HepG2 (cell line): ENCODE measurements around the gene COL5A1. TPM values are rescaled to one million over a fixed set of nuclear protein-coding genes. Genes with fewer than 3 reads are reported as not detected.

ENCODE experiments used
- ATAC-seq: fragments of 200-7000 bp; cut with Tn5 transposase; 3 replicates; pipeline ENCODE4 v1.9.1; 2020; ENCODE audit warnings: mild to moderate bottlenecking, moderate library complexity
- BruUV-seq: library from RNA; stranded (reverse); fragments of 400-500 nt; replicated peaks from 2 replicates; lab custom pipeline; 2021; lab: Mats Ljungman, UMichigan
- CTCF ChIA-PET: fragments of 300-600 bp; formaldehyde crosslinking; extraction: SDS; loops from one replicate; lab custom pipeline; 2021; ENCODE audit warnings: low total read pairs, inconsistent platforms, low intra/inter-chr PET ratio; lab: Yijun Ruan, JAX
- POLR2A ChIA-PET: fragments of 350-600 bp; sonication (Branson Sonifier 250); formaldehyde crosslinking; loops from one replicate; lab custom pipeline; 2020; ENCODE audit warnings: antibody characterized with exemption, inconsistent platforms; lab: Yijun Ruan, JAX
- DNase-seq: peaks from one replicate; pipeline ENCODE4 v3.0.0-alpha.2; 2015; ENCODE audit warnings: low spot score
- FAIRE-seq: peaks from 3 replicates; lab custom pipeline; 2011; peaks lifted over from hg19 to GRCh38; lab: Jason Lieb, UNC
- H2AFZ ChIP-seq: one replicate; pipeline ENCODE4 v1.6.1; 2011; ENCODE audit warnings: low read length, inconsistent platforms
- H3K27ac ChIP-seq: fragments of 300-600 bp; 3 replicates; pipeline ENCODE4 v1.8.0; 2011; ENCODE audit warnings: mixed run types, mild to moderate bottlenecking, mixed read lengths, low read length, inconsistent platforms; ENCODE audit not compliant: insufficient read depth; ENCODE audit errors: extremely low read length
- H3K27me3 ChIP-seq, 2 experiments: fragments of 200-600 bp in 1 of 2; 2 replicates in 1 of 2; 3 replicates in 1 of 2; pipeline versions ENCODE4 v1.6.0 to v1.8.0; 2011; ENCODE audit warnings: low read length in 2 of 2, mild to moderate bottlenecking in 2 of 2, moderate library complexity in 2 of 2, inconsistent platforms in 1 of 2; ENCODE audit not compliant: insufficient read depth in 2 of 2, control insufficient read depth in 1 of 2
- H3K36me3 ChIP-seq, 2 experiments: fragments of 200-600 bp in 1 of 2; replicated peaks in 1 of 2; 2 replicates in 1 of 2; 3 replicates in 1 of 2; pipeline versions ENCODE4 v1.5.1 to v1.8.0; 2011; ENCODE audit warnings: low read length in 2 of 2, inconsistent platforms in 1 of 2; ENCODE audit not compliant: insufficient read depth in 2 of 2, control insufficient read depth in 1 of 2
- H3K4me1 ChIP-seq: 2 replicates; pipeline ENCODE4 v1.5.1; 2012; ENCODE audit warnings: low read length, inconsistent platforms; ENCODE audit not compliant: insufficient read depth
- H3K4me2 ChIP-seq: 2 replicates; pipeline ENCODE4 v1.6.0; 2011; ENCODE audit warnings: low read depth, low read length, inconsistent platforms
- H3K4me3 ChIP-seq, 3 experiments: fragments of 200-600 bp in 1 of 3; sonication (generic), shearing (Covaris generic) in 1 of 3; replicated peaks in 1 of 3; 2 replicates each; pipeline ENCODE4 v1.5.1; 2011 to 2016; ENCODE audit warnings: low read length in 3 of 3, inconsistent platforms in 2 of 3, low read depth in 2 of 3, mild to moderate bottlenecking in 2 of 3, control low read depth in 1 of 3, mixed read lengths in 1 of 3; ENCODE audit not compliant: insufficient read depth in 1 of 3
- H3K79me2 ChIP-seq: one replicate; pipeline ENCODE4 v1.6.1; 2011; ENCODE audit warnings: low read length, inconsistent platforms; ENCODE audit not compliant: insufficient read depth
- H3K9ac ChIP-seq: 2 replicates; pipeline ENCODE4 v1.6.0; 2011; ENCODE audit warnings: mild to moderate bottlenecking, low read depth, low read length, inconsistent platforms; ENCODE audit not compliant: insufficient read depth
- H3K9me3 ChIP-seq: 2 replicates; pipeline ENCODE4 v1.5.1; 2012; ENCODE audit warnings: mild to moderate bottlenecking, low read length
- H4K20me1 ChIP-seq: 2 replicates; pipeline ENCODE4 v1.6.0; 2011; ENCODE audit warnings: inconsistent platforms, mild to moderate bottlenecking, low read length, moderate library complexity; ENCODE audit not compliant: insufficient read depth
- ASH2L ChIP-seq: fragments of 300-600, 200-600 bp; sonication (generic); IDR thresholded peaks from 2 replicates; pipeline ENCODE4 v1.7.0; 2017; ENCODE audit warnings: low read depth, mild to moderate bottlenecking, moderate library complexity, mixed read lengths, low read length; ENCODE audit not compliant: insufficient read length
- ATF7-NPFF ChIP-seq: sonication (generic); formaldehyde crosslinking; IDR thresholded peaks from 2 replicates; pipeline ENCODE4 v1.8.1; 2023; ENCODE audit warnings: mild to moderate bottlenecking, low read depth, missing genetic modification reagents, moderate library complexity
- HIC2 ChIP-seq: sonication (generic); formaldehyde crosslinking; IDR thresholded peaks from 2 replicates; pipeline ENCODE4 v1.9.0; 2022; ENCODE audit warnings: low read depth, missing genetic modification reagents
- HOXA9 ChIP-seq: sonication (generic); formaldehyde crosslinking; IDR thresholded peaks from 2 replicates; pipeline ENCODE4 v1.8.1; 2022; ENCODE audit warnings: missing genetic modification reagents, mild to moderate bottlenecking, moderate library complexity, borderline replicate concordance
- MED8 ChIP-seq: sonication (generic); formaldehyde crosslinking; IDR thresholded peaks from 2 replicates; pipeline ENCODE4 v1.8.1; 2023; ENCODE audit warnings: mild to moderate bottlenecking, missing genetic modification reagents; ENCODE audit not compliant: insufficient replicate concordance
- MXD4 ChIP-seq: IDR thresholded peaks from 2 replicates; pipeline ENCODE4 v1.6.1; 2016; ENCODE audit warnings: mild to moderate bottlenecking, missing biosample characterization, missing genetic modification reagents
- NFKBIZ ChIP-seq: IDR thresholded peaks from 2 replicates; pipeline ENCODE4 v1.6.1; 2018; ENCODE audit warnings: missing genetic modification reagents, missing compliant biosample characterization
- ZNF343 ChIP-seq: sonication (generic); formaldehyde crosslinking; IDR thresholded peaks from 2 replicates; pipeline ENCODE4 v1.4.0; 2020; ENCODE audit warnings: mild to moderate bottlenecking, missing genetic modification reagents
- ZUFSP ChIP-seq: sonication (generic); formaldehyde crosslinking; IDR thresholded peaks from 2 replicates; pipeline ENCODE4 v1.9.0; 2021; ENCODE audit warnings: missing genetic modification reagents, mild to moderate bottlenecking, borderline replicate concordance
- WGBS: methylation state at CpG from one replicate; pipeline ENCODE4 v1.1.6; 2017; ENCODE audit warnings: low lambda C conversion rate; 5-methylcytosine and 5-hydroxymethylcytosine counted together
- in situ Hi-C: cut with HindIII; loops from 2 replicates; pipeline ENCODE4 v1.10.0; 2017; ENCODE audit warnings: low pct_unique_long_range_greater_than_20kb; ENCODE audit not compliant: extremely low pct_ligation_motif_present
- intact Hi-C: fragments of 100-400 bp; cut with micrococcal nuclease; formaldehyde crosslinking; loops from one replicate; pipeline ENCODE4 v1.10.0; 2022; ENCODE audit not compliant: unreplicated experiment
- polyA plus RNA-seq, 8 experiments: library from polyadenylated mRNA; depleted of rRNA in 3 of 8; stranded (reverse) in 7 of 8; unstranded in 1 of 8; fragments of >200 nt; fragmentation: Illumina TruSeq in 4 of 8; extraction: Trizol in 4 of 8; gene quantifications; 2 replicates each; pipeline versions ENCODE4 v1.2.1 to v1.2.3, GENCODE V29; 2011 to 2016; ENCODE audit warnings: low read depth in 4 of 8, missing spikeins in 1 of 8, mixed read lengths in 1 of 8; ENCODE audit not compliant: insufficient read depth in 1 of 8
- total RNA-seq, 5 experiments: library from RNA; depleted of rRNA; stranded (reverse); fragments of >200 nt; fragmentation: Illumina TruSeq; extraction: Trizol; gene quantifications; 2 replicates each; pipeline ENCODE4 v1.2.3, GENCODE V29; 2016; ENCODE audit warnings: low read depth in 1 of 5
- TF ChIP-seq, protein P1 (sequence below): sonication (generic); formaldehyde crosslinking; IDR thresholded peaks from 2 replicates; pipeline ENCODE4 v1.8.0; 2022; ENCODE audit warnings: mild to moderate bottlenecking, missing genetic modification reagents, borderline replicate concordance
- TF ChIP-seq, protein P2 (sequence below): sonication (generic); formaldehyde crosslinking; IDR thresholded peaks from 2 replicates; pipeline ENCODE4 v1.4.0; 2020; ENCODE audit warnings: missing genetic modification reagents, borderline replicate concordance
- TF ChIP-seq, protein P3 (sequence below): sonication (generic); formaldehyde crosslinking; IDR thresholded peaks from 2 replicates; pipeline ENCODE4 v1.8.0; 2022; ENCODE audit warnings: low read depth, missing genetic modification reagents
- TF ChIP-seq, protein P4 (sequence below): sonication (generic); formaldehyde crosslinking; IDR thresholded peaks from 2 replicates; pipeline ENCODE4 v1.8.1; 2023; ENCODE audit warnings: mild to moderate bottlenecking, moderate library complexity, missing genetic modification reagents

The COL5A1 gene
- total and polyA plus RNA-seq, 2 of the 13 experiments (the other 11 are each of a cell fraction or from before 2014, with no cell fraction given) = not detected

DNA sequence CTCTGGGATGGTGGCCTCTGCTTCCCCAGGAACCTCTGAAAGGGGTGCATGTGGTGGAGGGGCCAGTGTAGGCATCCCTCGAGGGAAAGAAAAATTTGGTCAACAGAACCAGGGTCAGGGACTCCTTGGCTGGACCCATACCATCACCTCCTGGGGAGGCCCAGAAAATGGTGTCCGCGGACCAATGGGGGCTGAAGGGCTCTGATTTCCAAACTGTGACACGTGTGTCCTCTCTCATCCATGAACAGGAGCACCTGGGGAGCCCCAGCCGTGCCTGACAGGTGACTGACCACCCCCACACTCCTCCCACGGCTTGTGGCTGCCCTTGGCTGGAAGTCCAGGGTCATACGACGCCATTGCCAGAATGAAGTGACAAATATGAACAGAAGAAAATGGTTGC, 242.9 kb downstream of the COL5A1 start:
- no peak for DNase-seq
- Histone ChIP-seq H3K36me3 (no peaks in the 10 kb centered on the region), H3K4me2 (no peak overlapping the region), H3K79me2 (no peaks in the 10 kb centered on the region), H3K9me3 (no peaks in the 10 kb centered on the region), H3K27ac (no peak overlapping the region), H4K20me1 (no peaks in the 10 kb centered on the region), H3K4me1 (no peaks in the 10 kb centered on the region), H2AFZ (no peak overlapping the region), H3K4me3 (no peak overlapping the region), H3K27me3 (peaks cover 8 to 72% of the 10 kb centered on the region in 2 experiments), H3K9ac (no peak overlapping the region)
- FAIRE-seq = no peak
- ChIA-PET POLR2A (no interaction called here), CTCF (no interaction called here)
- BruUV-seq = no TSS peak
- in situ Hi-C loops = no loop called here
- WGBS = 0% methylated on average over 3 of the region's 8 CpGs
- intact Hi-C loops = no loop called here
- no peak for ATAC-seq
- TF ChIP-seq ZUFSP (CRISPR knock-in tag) (no peak), HOXA9 (no peak), MXD4 (no peak), ZNF343 (no peak), NFKBIZ (CRISPR knock-in tag) (no peak), ATF7-NPFF (CRISPR knock-in tag) (no peak), MED8 (CRISPR knock-in tag) (no peak), HIC2 (no peak), ASH2L (no peak)
- TF ChIP-seq, protein P1, sequence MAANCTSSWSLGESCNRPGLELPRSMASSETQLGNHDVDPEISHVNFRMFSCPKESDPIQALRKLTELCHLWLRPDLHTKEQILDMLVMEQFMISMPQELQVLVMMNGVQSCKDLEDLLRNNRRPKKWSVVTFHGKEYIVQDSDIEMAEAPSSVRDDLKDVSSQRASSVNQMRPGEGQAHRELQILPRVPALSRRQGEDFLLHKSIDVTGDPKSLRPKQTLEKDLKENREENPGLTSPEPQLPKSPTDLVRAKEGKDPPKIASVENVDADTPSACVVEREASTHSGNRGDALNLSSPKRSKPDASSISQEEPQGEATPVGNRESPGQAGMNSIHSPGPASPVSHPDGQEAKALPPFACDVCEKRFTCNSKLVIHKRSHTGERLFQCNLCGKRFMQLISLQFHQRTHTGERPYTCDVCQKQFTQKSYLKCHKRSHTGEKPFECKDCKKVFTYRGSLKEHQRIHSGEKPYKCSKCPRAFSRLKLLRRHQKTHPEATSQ = no peak
- TF ChIP-seq, protein P2, sequence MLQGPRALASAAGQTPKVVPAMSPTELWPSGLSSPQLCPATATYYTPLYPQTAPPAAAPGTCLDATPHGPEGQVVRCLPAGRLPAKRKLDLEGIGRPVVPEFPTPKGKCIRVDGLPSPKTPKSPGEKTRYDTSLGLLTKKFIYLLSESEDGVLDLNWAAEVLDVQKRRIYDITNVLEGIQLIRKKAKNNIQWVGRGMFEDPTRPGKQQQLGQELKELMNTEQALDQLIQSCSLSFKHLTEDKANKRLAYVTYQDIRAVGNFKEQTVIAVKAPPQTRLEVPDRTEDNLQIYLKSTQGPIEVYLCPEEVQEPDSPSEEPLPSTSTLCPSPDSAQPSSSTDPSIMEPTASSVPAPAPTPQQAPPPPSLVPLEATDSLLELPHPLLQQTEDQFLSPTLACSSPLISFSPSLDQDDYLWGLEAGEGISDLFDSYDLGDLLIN (CRISPR knock-in tag) = no peak
- TF ChIP-seq, protein P3, sequence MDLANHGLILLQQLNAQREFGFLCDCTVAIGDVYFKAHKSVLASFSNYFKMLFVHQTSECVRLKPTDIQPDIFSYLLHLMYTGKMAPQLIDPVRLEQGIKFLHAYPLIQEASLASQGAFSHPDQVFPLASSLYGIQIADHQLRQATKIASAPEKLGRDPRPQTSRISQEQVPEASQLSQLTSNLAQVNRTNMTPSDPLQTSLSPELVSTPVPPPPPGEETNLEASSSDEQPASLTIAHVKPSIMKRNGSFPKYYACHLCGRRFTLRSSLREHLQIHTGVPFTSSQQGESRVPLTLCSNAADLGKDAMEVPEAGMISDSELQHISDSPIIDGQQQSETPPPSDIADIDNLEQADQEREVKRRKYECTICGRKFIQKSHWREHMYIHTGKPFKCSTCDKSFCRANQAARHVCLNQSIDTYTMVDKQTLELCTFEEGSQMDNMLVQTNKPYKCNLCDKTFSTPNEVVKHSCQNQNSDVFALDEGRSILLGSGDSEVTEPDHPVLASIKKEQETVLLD = no peak
- TF ChIP-seq, protein P4, sequence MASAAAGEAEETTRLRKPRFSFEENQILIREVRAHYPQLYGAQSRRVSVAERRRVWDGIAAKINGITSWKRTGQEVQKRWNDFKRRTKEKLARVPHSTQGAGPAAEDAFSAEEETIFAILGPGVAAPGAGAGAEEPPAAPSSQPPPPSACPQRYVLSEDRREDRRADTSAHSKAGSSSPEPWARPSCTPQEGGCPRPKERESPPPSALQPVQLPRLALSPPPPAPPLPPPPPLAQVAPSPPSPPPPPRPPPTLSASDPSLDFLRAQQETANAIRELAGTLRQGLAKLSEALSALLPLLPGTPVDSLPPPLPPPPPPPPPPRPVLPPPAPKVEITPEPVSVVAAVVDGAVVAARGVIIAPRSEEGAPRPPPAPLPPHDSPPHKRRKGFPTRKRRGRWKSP = no peak
